C4-2B (cell line): ENCODE data around the gene GCC1.

Experiments used
- ZFX ChIP-seq: fragments of 450-650 bp; IDR thresholded peaks from 2 replicates; pipeline ENCODE4 v1.6.1; 2017
- TF ChIP-seq, protein P1 (sequence below): fragments of 450-650 bp; conservative IDR thresholded peaks from 2 replicates; pipeline ENCODE4 v1.5.1; 2017; ENCODE audit warnings: mild to moderate bottlenecking

DNA sequence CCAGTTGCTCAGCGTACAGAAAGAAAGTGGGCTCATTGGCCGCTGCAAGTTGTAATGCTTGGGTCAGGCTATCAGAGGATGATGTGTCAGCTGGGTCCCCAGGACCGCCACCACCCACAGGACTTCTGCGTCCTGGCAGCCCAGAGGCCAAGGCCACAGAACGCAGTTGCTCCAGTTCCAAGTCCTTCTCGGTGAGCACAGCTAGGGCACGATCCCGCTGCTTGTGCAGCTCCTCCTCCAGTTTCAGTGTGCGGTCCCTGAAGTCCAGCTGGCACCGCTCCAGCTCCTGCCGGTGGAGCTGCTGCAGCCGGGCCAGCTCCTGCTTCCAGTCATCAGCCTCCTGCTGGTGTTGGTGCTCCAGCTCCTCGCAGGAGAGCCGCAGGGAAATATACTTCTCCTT lies 3.0 kb downstream of the GCC1 start:
- TF ChIP-seq, protein P1, sequence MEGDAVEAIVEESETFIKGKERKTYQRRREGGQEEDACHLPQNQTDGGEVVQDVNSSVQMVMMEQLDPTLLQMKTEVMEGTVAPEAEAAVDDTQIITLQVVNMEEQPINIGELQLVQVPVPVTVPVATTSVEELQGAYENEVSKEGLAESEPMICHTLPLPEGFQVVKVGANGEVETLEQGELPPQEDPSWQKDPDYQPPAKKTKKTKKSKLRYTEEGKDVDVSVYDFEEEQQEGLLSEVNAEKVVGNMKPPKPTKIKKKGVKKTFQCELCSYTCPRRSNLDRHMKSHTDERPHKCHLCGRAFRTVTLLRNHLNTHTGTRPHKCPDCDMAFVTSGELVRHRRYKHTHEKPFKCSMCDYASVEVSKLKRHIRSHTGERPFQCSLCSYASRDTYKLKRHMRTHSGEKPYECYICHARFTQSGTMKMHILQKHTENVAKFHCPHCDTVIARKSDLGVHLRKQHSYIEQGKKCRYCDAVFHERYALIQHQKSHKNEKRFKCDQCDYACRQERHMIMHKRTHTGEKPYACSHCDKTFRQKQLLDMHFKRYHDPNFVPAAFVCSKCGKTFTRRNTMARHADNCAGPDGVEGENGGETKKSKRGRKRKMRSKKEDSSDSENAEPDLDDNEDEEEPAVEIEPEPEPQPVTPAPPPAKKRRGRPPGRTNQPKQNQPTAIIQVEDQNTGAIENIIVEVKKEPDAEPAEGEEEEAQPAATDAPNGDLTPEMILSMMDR, result no peak
- no peak for TF ChIP-seq ZFX
